Measurements from ENCODE around the gene FAM114A1. TPM values are rescaled to one million over a fixed set of nuclear protein-coding genes. Genes with fewer than 3 reads are reported as not detected.

The FAM114A1 gene
- total RNA-seq, 2 experiments from 2014 or later, result 0.31 to 0.45 TPM

GRCh38 chr4:38865445-38865844 is 2.2 kb upstream of the FAM114A1 start:
- H3K4me3 Mint-ChIP-seq, result no peak overlapping the region
- no peaks in the 10 kb centered on the region for H3K9me3 Mint-ChIP-seq
- peaks cover 37% of the 10 kb centered on the region for H3K27me3 Mint-ChIP-seq
- ChIA-PET POLR2A (no interaction called here), CTCF (interaction anchor here (1.2 kb wide), 1 partner anchor 15 kb away, joined by 4 read pairs; no protein-coding TSS in a partner anchor)
- H3K36me3 Mint-ChIP-seq (ENCODE audit: low read depth), result no peaks in the 10 kb centered on the region
- H3K27ac Mint-ChIP-seq, result no peak overlapping the region
- peaks cover 38% of the 10 kb centered on the region for H3K4me1 Mint-ChIP-seq
- no peak for DNase-seq

- ChIA-PET POLR2A (no interaction called here), CTCF (interaction anchor here (1.0 kb wide), 1 partner anchor 63 kb away, joined by 4 read pairs; no protein-coding TSS in a partner anchor)
- H3K4me1 Mint-ChIP-seq, result peaks cover 29% of the 10 kb centered on the region
- H3K27ac Mint-ChIP-seq, result no peak overlapping the region
- H3K9me3 Mint-ChIP-seq, result no peaks in the 10 kb centered on the region
- peaks cover 37% of the 10 kb centered on the region for H3K27me3 Mint-ChIP-seq
- no peak for DNase-seq
- no peaks in the 10 kb centered on the region for H3K36me3 Mint-ChIP-seq (ENCODE audit: low read depth)
- H3K4me3 Mint-ChIP-seq, result peak overlapping the region; percentile 68
These were observed 581 bp upstream of the FAM114A1 start for GRCh38 chr4:38866973-38867477.

GRCh38 chr4:38868059-38868960 is 704 bp downstream of the FAM114A1 start:
- Mint-ChIP-seq H3K4me1 (peaks cover 27% of the 10 kb centered on the region), H3K27me3 (peaks cover 37% of the 10 kb centered on the region), H3K36me3 (ENCODE audit: low read depth) (no peaks in the 10 kb centered on the region), H3K4me3 (peak overlapping the region; percentile 66), H3K27ac (no peak overlapping the region), H3K9me3 (no peaks in the 10 kb centered on the region)
- POLR2A ChIA-PET, result no interaction called here
- CTCF ChIA-PET, result no interaction called here
- DNase-seq, result no peak

DNA sequence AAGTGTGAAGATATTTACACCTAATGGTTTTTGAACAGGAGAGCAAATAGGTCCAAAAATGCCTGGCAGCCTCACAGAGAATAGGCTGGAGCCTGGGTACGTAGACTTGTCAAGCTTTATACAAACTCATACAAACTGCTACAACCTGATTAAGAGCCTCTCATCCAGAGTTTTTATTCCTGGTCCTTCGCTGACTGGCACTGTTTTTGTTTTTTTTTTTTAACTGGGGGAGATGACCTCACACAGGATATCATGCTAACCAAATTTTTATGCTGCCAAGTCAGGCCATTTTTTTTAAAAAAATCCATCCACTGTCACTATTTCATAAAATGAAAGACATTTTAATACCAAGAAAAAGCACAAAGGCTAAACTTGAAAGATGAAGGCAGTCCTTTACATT is 1.9 kb downstream of the FAM114A1 start:
- H3K4me3 Mint-ChIP-seq, result no peak overlapping the region
- CTCF ChIA-PET, result interaction anchor here (1.0 kb wide), 1 partner anchor 9 kb away, joined by 3 read pairs; no protein-coding TSS in a partner anchor
- POLR2A ChIA-PET, result no interaction called here
- H3K9me3 Mint-ChIP-seq, result no peaks in the 10 kb centered on the region
- H3K4me1 Mint-ChIP-seq, result peaks cover 27% of the 10 kb centered on the region
- no peaks in the 10 kb centered on the region for H3K36me3 Mint-ChIP-seq (ENCODE audit: low read depth)
- H3K27me3 Mint-ChIP-seq, result peaks cover 39% of the 10 kb centered on the region
- H3K27ac Mint-ChIP-seq, result no peak overlapping the region
- DNase-seq, result no peak

DNA sequence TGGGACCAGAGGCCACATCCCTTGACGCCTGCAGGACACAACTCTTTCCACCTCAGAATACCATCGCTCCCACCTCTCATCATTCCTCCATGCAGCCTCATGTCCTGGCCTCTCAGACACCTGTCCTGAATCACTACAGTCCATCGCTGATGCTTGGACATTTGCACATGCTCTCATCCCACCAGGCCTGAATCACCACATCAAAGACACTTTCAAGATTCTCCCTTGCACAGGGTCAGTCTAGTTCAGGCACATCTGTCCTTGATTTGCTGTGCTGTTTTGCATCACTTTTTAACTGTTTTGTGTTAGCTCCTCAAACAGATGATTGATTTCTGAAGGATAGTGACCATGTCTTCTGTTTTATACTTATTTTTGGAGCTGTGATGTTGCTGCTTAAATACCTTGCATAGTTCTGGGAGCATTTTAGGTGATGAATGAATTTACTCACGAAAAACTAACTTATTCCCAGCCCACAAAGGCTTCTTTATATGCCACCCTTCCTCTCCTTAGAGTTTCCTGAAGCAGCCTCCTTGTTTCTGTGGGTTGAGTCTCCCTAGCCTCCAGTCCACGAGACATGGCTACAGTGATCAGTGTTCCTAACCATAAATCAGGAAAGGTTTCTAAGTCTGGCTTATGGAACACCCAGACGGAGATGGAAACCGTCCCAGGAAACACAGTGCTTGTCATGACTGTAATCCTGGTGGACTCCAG is 2.6 kb downstream of the FAM114A1 start:
- CTCF ChIA-PET, result interaction anchor here (1.0 to 1.5 kb wide), 2 partner anchors 9 kb away, joined by 3 to 5 read pairs; no protein-coding TSS in a partner anchor
- POLR2A ChIA-PET, result no interaction called here
- Mint-ChIP-seq H3K27me3 (peaks cover 44% of the 10 kb centered on the region), H3K36me3 (ENCODE audit: low read depth) (no peaks in the 10 kb centered on the region), H3K4me1 (peaks cover 26% of the 10 kb centered on the region), H3K4me3 (no peak overlapping the region), H3K9me3 (no peaks in the 10 kb centered on the region), H3K27ac (no peak overlapping the region)
- no peak for DNase-seq

- POLR2A ChIA-PET, result no interaction called here
- Mint-ChIP-seq H3K9me3 (no peaks in the 10 kb centered on the region), H3K27me3 (peaks cover 44% of the 10 kb centered on the region), H3K27ac (no peak overlapping the region), H3K4me3 (no peak overlapping the region), H3K36me3 (ENCODE audit: low read depth) (no peaks in the 10 kb centered on the region), H3K4me1 (peaks cover 20% of the 10 kb centered on the region)
- no peak for DNase-seq
- CTCF ChIA-PET, result interaction anchor here (0.7 to 1.5 kb wide), 2 partner anchors 11 to 557 kb away, joined by 5 to 7 read pairs; no protein-coding TSS in a partner anchor
These were observed 4.0 kb downstream of the FAM114A1 start for GRCh38 chr4:38871593-38871992.

- CTCF ChIA-PET, result interaction anchor here (1.5 kb wide), 1 partner anchor 17 kb away, joined by 3 read pairs; no protein-coding TSS in a partner anchor
- H3K4me1 Mint-ChIP-seq, result peaks cover 16% of the 10 kb centered on the region
- no peak for DNase-seq
- no peaks in the 10 kb centered on the region for H3K36me3 Mint-ChIP-seq (ENCODE audit: low read depth)
- H3K27me3 Mint-ChIP-seq, result peaks cover 40% of the 10 kb centered on the region
- POLR2A ChIA-PET, result no interaction called here
- H3K9me3 Mint-ChIP-seq, result no peaks in the 10 kb centered on the region
- H3K4me3 Mint-ChIP-seq, result no peak overlapping the region
- H3K27ac Mint-ChIP-seq, result no peak overlapping the region
These were observed 5.0 kb downstream of the FAM114A1 start for GRCh38 chr4:38872620-38873019.

GRCh38 chr4:38873290-38873944 is 5.8 kb downstream of the FAM114A1 start:
- Mint-ChIP-seq H3K4me3 (no peak overlapping the region), H3K27ac (no peak overlapping the region), H3K36me3 (ENCODE audit: low read depth) (no peaks in the 10 kb centered on the region), H3K9me3 (no peaks in the 10 kb centered on the region), H3K27me3 (peaks cover 38% of the 10 kb centered on the region), H3K4me1 (peaks cover 14% of the 10 kb centered on the region)
- CTCF ChIA-PET, result interaction anchor here (1.1 to 1.5 kb wide), 2 partner anchors 15 to 18 kb away, joined by 3 to 5 read pairs; no protein-coding TSS in a partner anchor
- POLR2A ChIA-PET, result no interaction called here
- DNase-seq, result no peak

- Mint-ChIP-seq H3K9me3 (no peaks in the 10 kb centered on the region), H3K27me3 (peaks cover 25% of the 10 kb centered on the region), H3K4me1 (no peaks in the 10 kb centered on the region), H3K4me3 (no peak overlapping the region), H3K36me3 (ENCODE audit: low read depth) (no peaks in the 10 kb centered on the region), H3K27ac (no peak overlapping the region)
- no peak for DNase-seq
- CTCF ChIA-PET, result interaction anchor here (1.4 to 1.8 kb wide), 3 partner anchors 9 to 16 kb away, joined by 3 to 4 read pairs (median 4); no protein-coding TSS in a partner anchor
- POLR2A ChIA-PET, result no interaction called here
These were observed 9.0 kb downstream of the FAM114A1 start for GRCh38 chr4:38876636-38877035.

GRCh38 chr4:38884254-38884653 is 16.6 kb downstream of the FAM114A1 start:
- Mint-ChIP-seq H3K27me3 (no peaks in the 10 kb centered on the region), H3K36me3 (ENCODE audit: low read depth) (no peaks in the 10 kb centered on the region), H3K4me3 (no peak overlapping the region), H3K27ac (no peak overlapping the region), H3K9me3 (no peaks in the 10 kb centered on the region), H3K4me1 (peaks cover 7% of the 10 kb centered on the region)
- CTCF ChIA-PET, result interaction anchor here (1.1 to 1.5 kb wide), 2 partner anchors 8 to 19 kb away, joined by 3 to 4 read pairs; no protein-coding TSS in a partner anchor
- no peak for DNase-seq
- POLR2A ChIA-PET, result no interaction called here

DNA sequence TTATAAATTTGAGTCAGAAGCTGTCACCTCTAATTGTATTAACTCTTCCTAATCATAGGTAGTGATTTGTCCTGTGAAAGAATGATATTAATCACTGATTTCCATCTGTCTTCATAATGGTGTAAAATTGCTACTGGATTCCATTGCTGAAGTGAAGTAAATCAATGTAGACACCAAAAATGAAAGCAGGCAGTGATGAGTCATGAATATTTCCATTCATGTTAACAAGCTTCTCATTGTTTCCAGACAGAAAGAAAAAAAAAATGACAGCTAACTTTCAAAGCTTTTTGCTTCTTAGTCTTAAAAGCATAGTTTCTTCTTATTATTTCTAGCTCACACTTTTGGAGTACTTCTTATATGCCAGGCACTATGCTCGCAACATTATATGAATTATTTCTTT is 21.5 kb downstream of the FAM114A1 start:
- CTCF ChIA-PET, result interaction anchor here (0.9 to 2.1 kb wide), 6 partner anchors 11 to 246 kb away, joined by 3 to 6 read pairs (median 4); no protein-coding TSS in a partner anchor
- H3K4me1 Mint-ChIP-seq, result peaks cover 16% of the 10 kb centered on the region
- no peak for DNase-seq
- POLR2A ChIA-PET, result no interaction called here
- no peaks in the 10 kb centered on the region for H3K27me3 Mint-ChIP-seq
- H3K27ac Mint-ChIP-seq, result peak overlapping the region; percentile 68
- no peak overlapping the region for H3K4me3 Mint-ChIP-seq
- H3K9me3 Mint-ChIP-seq, result no peaks in the 10 kb centered on the region
- no peaks in the 10 kb centered on the region for H3K36me3 Mint-ChIP-seq (ENCODE audit: low read depth)

Measured in activated CD4-positive, alpha-beta T cell treated with anti-CD3 and anti-CD28 coated beads, Interleukin-2, amount 10 ng/mL, durations not matched to agents 7 days and 5 days (primary cell).